Psoas muscle (tissue), 8 donors: Measurements from ENCODE around the gene SEC16A. TPM values are rescaled to one million over a fixed set of nuclear protein-coding genes. Genes with fewer than 3 reads are reported as not detected.

Experiments
- ATAC-seq, 4 donors: fragments of 200-7000 bp; cut with Tn5 transposase; one replicate each; pipeline ENCODE4 v1.9.1; 2020; ENCODE audit warnings: moderate library complexity in 3 of 4, mild to moderate bottlenecking in 2 of 4
- DNase-seq, 2 donors: peaks; one replicate each; pipeline ENCODE4 v3.0.0-alpha.2; 2020
- H3K27ac ChIP-seq: fragments of 200-600 bp; one replicate; pipeline ENCODE4 v1.8.0; 2022
- H3K27me3 ChIP-seq, 3 donors: fragments of 200-600 bp in 1 of 3; one replicate each; pipeline versions ENCODE4 v1.6.1 to v1.8.0; 2013 to 2022; ENCODE audit warnings: low read length in 2 of 3, mild to moderate bottlenecking in 2 of 3, moderate library complexity in 1 of 3; ENCODE audit not compliant: insufficient read depth in 3 of 3
- H3K36me3 ChIP-seq, 2 donors: fragments of 200-600 bp in 1 of 2; one replicate each; pipeline versions ENCODE4 v1.6.1 to v1.8.0; 2013 to 2022; ENCODE audit warnings: low read depth in 1 of 2, mild to moderate bottlenecking in 1 of 2, moderate library complexity in 1 of 2; ENCODE audit not compliant: insufficient read depth in 1 of 2
- H3K4me1 ChIP-seq: fragments of 200-600 bp; one replicate; pipeline ENCODE4 v1.8.0; 2022
- H3K4me3 ChIP-seq: fragments of 200-600 bp; one replicate; pipeline ENCODE4 v1.8.0; 2022; ENCODE audit warnings: mild to moderate bottlenecking
- H3K9me3 ChIP-seq: fragments of 200-600 bp; one replicate; pipeline ENCODE4 v1.8.0; 2022
- WGBS, 3 donors: extraction: QIAGEN DNeasy Blood & Tissue Kit; methylation state at CpG; one replicate each; pipeline versions ENCODE4 v1.1.6 to v1.1.7; 2013; 5-methylcytosine and 5-hydroxymethylcytosine counted together
- intact Hi-C, 2 donors: fragments of 100-400 bp; cut with DNase I; formaldehyde crosslinking; loops; one replicate each; pipeline versions ENCODE4 v1.11.0 to v1.14.2; 2022
- long read RNA-seq, 2 donors: library from polyadenylated mRNA; unstranded; transcript quantifications; one replicate each; pipeline ENCODE4 v2.0.0, GENCODE V29; 2021
- polyA plus RNA-seq, 3 donors: library from polyadenylated mRNA; stranded (reverse); fragments of 200-250 nt; gene quantifications; one replicate each; pipeline ENCODE4 v1.2.3, GENCODE V29; 2013
- total RNA-seq, 4 donors: library from RNA; stranded (reverse); fragmentation: NEBNext Ultra II Directional in 2 of 4; extraction: Animal tissue kit (Norgen Biotek cat#: 25700) in 2 of 4; gene quantifications; one replicate each; pipeline versions ENCODE4 v1.2.1 to v1.2.4, GENCODE V29; 2021 to 2023
- TF ChIP-seq, protein P1 (sequence below): fragments of 200-600 bp; IDR thresholded peaks from one replicate; pipeline ENCODE4 v1.8.0; 2022; ENCODE audit warnings: antibody characterized with exemption
- donor health status: healthy with polysubstance abuse.
- donor health status: DM: no; HTN: no; CAD: no; lungs with moderate emphysema.
- donor health status: Bipolar disorder and iron deficiency.
- donor health status: healthy.
- donor health status: DM: yes; HTN: yes; CAD: no.
- donor health status: DM: no; HTN: no; CAD: no.
- donor health status: DM: no; HTN: no; CAD: no.
- donor health status: DM: yes; HTN: yes; CAD: no.

SEC16A gene, protein sequence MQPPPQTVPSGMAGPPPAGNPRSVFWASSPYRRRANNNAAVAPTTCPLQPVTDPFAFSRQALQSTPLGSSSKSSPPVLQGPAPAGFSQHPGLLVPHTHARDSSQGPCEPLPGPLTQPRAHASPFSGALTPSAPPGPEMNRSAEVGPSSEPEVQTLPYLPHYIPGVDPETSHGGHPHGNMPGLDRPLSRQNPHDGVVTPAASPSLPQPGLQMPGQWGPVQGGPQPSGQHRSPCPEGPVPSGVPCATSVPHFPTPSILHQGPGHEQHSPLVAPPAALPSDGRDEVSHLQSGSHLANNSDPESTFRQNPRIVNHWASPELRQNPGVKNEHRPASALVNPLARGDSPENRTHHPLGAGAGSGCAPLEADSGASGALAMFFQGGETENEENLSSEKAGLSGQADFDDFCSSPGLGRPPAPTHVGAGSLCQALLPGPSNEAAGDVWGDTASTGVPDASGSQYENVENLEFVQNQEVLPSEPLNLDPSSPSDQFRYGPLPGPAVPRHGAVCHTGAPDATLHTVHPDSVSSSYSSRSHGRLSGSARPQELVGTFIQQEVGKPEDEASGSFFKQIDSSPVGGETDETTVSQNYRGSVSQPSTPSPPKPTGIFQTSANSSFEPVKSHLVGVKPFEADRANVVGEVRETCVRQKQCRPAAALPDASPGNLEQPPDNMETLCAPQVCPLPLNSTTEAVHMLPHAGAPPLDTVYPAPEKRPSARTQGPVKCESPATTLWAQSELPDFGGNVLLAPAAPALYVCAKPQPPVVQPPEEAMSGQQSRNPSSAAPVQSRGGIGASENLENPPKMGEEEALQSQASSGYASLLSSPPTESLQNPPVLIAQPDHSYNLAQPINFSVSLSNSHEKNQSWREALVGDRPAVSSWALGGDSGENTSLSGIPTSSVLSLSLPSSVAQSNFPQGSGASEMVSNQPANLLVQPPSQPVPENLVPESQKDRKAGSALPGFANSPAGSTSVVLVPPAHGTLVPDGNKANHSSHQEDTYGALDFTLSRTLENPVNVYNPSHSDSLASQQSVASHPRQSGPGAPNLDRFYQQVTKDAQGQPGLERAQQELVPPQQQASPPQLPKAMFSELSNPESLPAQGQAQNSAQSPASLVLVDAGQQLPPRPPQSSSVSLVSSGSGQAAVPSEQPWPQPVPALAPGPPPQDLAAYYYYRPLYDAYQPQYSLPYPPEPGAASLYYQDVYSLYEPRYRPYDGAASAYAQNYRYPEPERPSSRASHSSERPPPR (N-terminal part only)
- total RNA-seq (10 to 100 TPM; 31.5 to 40.0 (median 37.0) TPM), polyA plus RNA-seq (10 to 100 TPM; 22.3 to 27.6 (median 26.1) TPM)
- long read RNA-seq, donor 1, partial matches to known transcripts, result 1 of 14 reads
- long read RNA-seq, donor 1, other reads (novel, unspliced or antisense), result 12 of 14 reads
- long read RNA-seq, donor 2, partial matches to known transcripts, result 8 of 43 reads
- long read RNA-seq, donor 2, other reads (novel, unspliced or antisense), result 32 of 43 reads

DNA sequence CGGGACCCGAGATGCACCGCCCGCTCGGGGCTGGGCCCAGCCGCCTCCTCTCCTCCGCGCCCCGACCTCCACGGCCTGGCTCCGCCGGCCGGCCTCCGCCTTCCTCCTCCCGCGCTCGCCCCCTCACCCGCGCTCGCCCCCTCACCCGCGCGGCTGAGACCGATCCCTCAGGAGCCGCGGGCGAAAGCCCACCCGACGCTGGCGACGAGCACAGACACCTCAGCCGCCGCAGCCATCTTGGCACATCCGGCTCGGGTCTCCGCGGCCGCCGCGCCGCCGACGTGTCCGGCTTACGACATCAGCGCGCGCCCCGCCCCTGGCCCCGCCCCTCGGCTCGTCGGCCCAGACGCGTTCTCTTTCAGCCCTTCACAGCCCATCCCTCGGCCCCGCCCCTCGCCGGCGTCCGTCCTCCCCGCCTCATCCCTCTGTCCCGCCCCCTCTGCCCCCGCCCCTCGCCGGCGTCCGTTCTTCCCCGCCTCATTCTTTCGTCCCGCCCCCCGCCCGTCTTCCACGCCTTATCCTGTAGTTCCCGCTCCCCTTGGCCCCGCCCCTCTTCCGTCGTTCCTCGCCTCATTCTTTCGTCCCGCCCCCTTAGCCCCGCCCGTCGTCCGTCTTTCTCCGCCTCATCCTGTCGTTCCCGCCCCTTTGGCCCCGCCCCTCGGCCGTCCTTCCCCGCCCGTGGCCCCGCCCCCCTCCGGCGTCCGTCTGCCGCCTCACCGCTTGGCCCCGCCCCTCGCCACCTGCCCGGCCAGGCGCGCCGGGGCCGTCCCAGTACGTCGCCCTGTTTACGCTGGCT is at the start of gene SEC16A:
SEC16A (minus strand) TSS at position 248 of the 796 bp plus-strand sequence. CDS start 5,425 bp downstream, outside the sequence.
- peak; percentile 83 to 87 (median 86) for ATAC-seq
- Histone ChIP-seq H3K27ac (peak within 1 kb of the TSS; percentile 97), H3K9me3 (no peaks in the 10 kb centered on the region), H3K36me3 (peaks cover 0 to 7% of the 10 kb centered on the region in 2 donors), H3K4me3 (peak within 1 kb of the TSS; percentile 74), H3K4me1 (peaks cover 27% of the 10 kb centered on the region), H3K27me3 (no peaks in the 10 kb centered on the region)
- WGBS, 3 donors, result 1 to 2% (median 1%) methylated on average over 47 to 109 of the region's 109 CpGs
- TF ChIP-seq, protein P1, sequence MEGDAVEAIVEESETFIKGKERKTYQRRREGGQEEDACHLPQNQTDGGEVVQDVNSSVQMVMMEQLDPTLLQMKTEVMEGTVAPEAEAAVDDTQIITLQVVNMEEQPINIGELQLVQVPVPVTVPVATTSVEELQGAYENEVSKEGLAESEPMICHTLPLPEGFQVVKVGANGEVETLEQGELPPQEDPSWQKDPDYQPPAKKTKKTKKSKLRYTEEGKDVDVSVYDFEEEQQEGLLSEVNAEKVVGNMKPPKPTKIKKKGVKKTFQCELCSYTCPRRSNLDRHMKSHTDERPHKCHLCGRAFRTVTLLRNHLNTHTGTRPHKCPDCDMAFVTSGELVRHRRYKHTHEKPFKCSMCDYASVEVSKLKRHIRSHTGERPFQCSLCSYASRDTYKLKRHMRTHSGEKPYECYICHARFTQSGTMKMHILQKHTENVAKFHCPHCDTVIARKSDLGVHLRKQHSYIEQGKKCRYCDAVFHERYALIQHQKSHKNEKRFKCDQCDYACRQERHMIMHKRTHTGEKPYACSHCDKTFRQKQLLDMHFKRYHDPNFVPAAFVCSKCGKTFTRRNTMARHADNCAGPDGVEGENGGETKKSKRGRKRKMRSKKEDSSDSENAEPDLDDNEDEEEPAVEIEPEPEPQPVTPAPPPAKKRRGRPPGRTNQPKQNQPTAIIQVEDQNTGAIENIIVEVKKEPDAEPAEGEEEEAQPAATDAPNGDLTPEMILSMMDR, result no peak
- DNase-seq, result peak; percentile 99 to 100
- intact Hi-C loops, result no loop called here

DNA sequence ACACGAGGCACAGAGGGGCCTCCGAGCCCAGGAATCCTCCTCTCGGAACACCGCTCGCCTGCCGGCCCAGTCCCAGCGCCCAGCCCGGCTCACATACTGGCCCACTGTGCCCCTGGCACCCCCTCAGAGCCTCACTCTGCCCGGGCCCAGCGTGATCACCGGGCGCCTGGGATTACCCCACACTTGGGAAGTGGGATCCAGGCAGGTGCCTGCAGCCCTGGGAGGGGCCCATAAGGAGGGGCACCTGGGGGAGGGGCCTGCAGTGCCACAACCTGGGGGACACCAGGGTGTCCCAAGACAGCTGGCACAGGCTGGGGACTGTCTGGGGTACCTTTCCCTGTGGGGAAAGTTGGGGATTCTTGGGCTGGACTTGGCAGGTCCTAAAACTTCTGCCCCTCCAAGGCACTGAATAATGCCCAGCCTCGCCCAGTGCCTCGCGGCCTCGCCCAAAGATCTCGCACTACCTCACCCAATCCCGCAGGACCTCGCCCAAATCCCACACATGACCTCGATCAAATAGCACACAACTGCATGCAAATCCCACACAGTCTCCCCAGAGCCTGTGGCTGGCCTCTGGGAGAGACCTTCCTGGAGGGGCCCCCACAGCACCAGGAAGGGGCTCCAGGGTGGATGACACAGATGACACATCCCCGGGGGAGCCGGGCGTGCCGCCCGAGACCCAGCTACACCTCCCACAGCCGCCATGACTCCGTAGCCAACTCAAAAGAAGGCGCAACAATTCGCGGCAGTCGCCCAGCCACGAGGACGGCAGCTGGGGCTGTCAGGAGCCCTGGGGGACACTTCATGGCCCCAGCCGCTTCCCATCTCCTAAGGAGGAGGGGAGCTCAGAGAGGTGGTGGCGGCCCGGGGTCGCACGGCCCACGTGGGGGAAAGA is 49.3 kb upstream of the SEC16A start:
- Histone ChIP-seq H3K27me3 (peaks cover 0 to 3% (median 0%) of the 10 kb centered on the region in 3 donors), H3K4me3 (peak overlapping the region; percentile 38), H3K9me3 (no peaks in the 10 kb centered on the region), H3K4me1 (peaks cover 37% of the 10 kb centered on the region), H3K36me3 (peaks cover 0 to 4% of the 10 kb centered on the region in 2 donors), H3K27ac (peak overlapping the region; percentile 16)
- TF ChIP-seq, protein P1, result no peak
- DNase-seq (no peak), ATAC-seq (no peak)
- WGBS, 3 donors, result 63 to 70% (median 64%) methylated on average over 34 to 39 of the region's 39 CpGs
- intact Hi-C loops, result loop anchor here in 1 of 2 donors (5.0 kb wide), 1 partner anchor 35 kb away; no protein-coding TSS in a partner anchor

DNA sequence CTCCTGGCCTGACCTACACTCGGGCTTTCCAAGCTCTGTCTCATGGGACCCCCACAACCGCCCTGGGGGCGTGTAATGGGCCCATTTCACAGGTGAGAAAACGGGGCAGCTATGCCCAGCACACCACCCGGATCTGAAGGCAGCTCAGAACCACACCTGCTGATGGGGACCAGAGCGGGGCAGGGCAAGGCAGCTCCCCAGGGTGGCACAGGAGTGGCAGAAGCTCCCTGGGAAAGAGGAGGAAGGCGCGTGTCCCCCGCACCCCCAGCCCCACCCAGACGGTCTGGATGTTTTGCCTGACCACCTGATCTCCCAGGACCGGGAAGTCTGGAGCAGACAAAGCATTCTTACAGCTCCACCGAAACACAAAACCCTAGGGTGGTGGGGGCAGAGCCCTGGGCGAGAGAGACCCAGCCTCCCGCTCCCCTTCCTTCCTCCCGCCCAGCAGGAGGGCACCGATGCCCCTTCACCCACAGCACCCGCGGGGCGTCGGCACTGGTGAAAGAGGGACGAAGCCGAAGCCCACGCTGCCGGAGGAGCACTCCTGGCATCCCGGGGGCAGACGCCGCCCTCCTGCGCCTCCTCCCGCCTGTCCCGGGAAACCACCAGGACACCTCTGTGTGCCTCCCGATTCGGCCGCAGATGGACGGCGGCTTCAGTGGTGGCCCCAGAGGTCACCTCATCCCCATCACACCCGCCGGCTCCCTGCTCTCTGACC is 48.5 kb upstream of the SEC16A start:
- TF ChIP-seq, protein P1, result no peak
- peaks cover 43% of the 10 kb centered on the region for H3K4me1 ChIP-seq
- ATAC-seq, result no peak
- peak overlapping the region; percentile 38 for H3K4me3 ChIP-seq
- intact Hi-C loops, result loop anchor here in 1 of 2 donors (5.0 kb wide), 1 partner anchor 34 kb away; no protein-coding TSS in a partner anchor
- 65 to 75% (median 71%) methylated on average over 31 to 37 of the region's 37 CpGs for WGBS, 3 donors
- no peak for DNase-seq
- H3K36me3 ChIP-seq, result peaks cover 0 to 4% of the 10 kb centered on the region in 2 donors
- peaks cover 0 to 3% (median 0%) of the 10 kb centered on the region in 3 donors for H3K27me3 ChIP-seq
- no peaks in the 10 kb centered on the region for H3K9me3 ChIP-seq
- no peak overlapping the region for H3K27ac ChIP-seq
